KMS-11 (cell line): ENCODE data around the gene ENOX2.

Experiments
- H2AFZ ChIP-seq: fragments of 200-600 bp; sonication (generic); 2 replicates; pipeline ENCODE4 v1.6.1; 2016; ENCODE audit warnings: antibody characterized with exemption, mixed run types, low read depth
- H3K27ac ChIP-seq: fragments of 200-600 bp; sonication (generic); 2 replicates; pipeline ENCODE4 v1.6.1; 2016; ENCODE audit warnings: mild to moderate bottlenecking, mixed run types
- H3K27me3 ChIP-seq: fragments of 200-600 bp; sonication (generic); 2 replicates; pipeline ENCODE4 v1.6.1; 2017; ENCODE audit warnings: mild to moderate bottlenecking, low read depth, mixed run types, moderate library complexity; ENCODE audit not compliant: insufficient read depth
- H3K36me3 ChIP-seq: fragments of 200-600 bp; sonication (generic); 2 replicates; pipeline ENCODE4 v1.6.1; 2017; ENCODE audit warnings: mild to moderate bottlenecking, mixed run types; ENCODE audit not compliant: insufficient read depth
- H3K4me1 ChIP-seq: fragments of 200-600 bp; sonication (generic); 2 replicates; pipeline ENCODE4 v1.6.1; 2016; ENCODE audit warnings: mild to moderate bottlenecking, low read depth, mixed run types; ENCODE audit not compliant: poor library complexity, severe bottlenecking
- H3K4me2 ChIP-seq: fragments of 200-600 bp; sonication (generic); 2 replicates; pipeline ENCODE4 v1.7.0; 2016; ENCODE audit warnings: mild to moderate bottlenecking, mixed run types
- H3K4me3 ChIP-seq: fragments of 200-600 bp; sonication (generic); IDR thresholded peaks from 2 replicates; pipeline ENCODE4 v1.6.1; 2017; ENCODE audit warnings: low read depth, low read length, mixed read lengths; ENCODE audit not compliant: insufficient read depth
- H3K79me2 ChIP-seq: fragments of 200-600 bp; sonication (generic); 2 replicates; pipeline ENCODE4 v1.6.1; 2016; ENCODE audit warnings: low read depth, mixed run types; ENCODE audit not compliant: insufficient read depth
- H3K9ac ChIP-seq: fragments of 200-600 bp; sonication (generic); 2 replicates; pipeline ENCODE4 v1.6.1; 2016; ENCODE audit warnings: mild to moderate bottlenecking, mixed run types
- H4K20me1 ChIP-seq: fragments of 200-600 bp; sonication (generic); 2 replicates; pipeline ENCODE4 v1.6.1; 2016; ENCODE audit warnings: mild to moderate bottlenecking, mixed run types; ENCODE audit not compliant: insufficient read depth
- CTCF ChIP-seq: fragments of 200-600 bp; sonication (generic); conservative IDR thresholded peaks from 2 replicates; pipeline ENCODE4 v1.6.1; 2017; ENCODE audit warnings: low read depth, mild to moderate bottlenecking, antibody characterized with exemption, low read length, moderate library complexity, mixed read lengths

Gene ENOX2

GRCh38 chrX:130705591-130705990 is 197.4 kb downstream of the ENOX2 start:
- Histone ChIP-seq H3K4me3 (no peak overlapping the region), H3K36me3 (no peaks in the 10 kb centered on the region), H4K20me1 (no peaks in the 10 kb centered on the region), H3K79me2 (no peaks in the 10 kb centered on the region), H3K9ac (no peak overlapping the region), H3K4me2 (no peak overlapping the region), H3K27me3 (no peaks in the 10 kb centered on the region), H3K4me1 (no peaks in the 10 kb centered on the region), H2AFZ (no peak overlapping the region), H3K27ac (no peak overlapping the region)
- no peak for TF ChIP-seq CTCF

GRCh38 chrX:130704053-130705038 is 198.7 kb downstream of the ENOX2 start:
- no peaks in the 10 kb centered on the region for H3K79me2 ChIP-seq
- no peak overlapping the region for H2AFZ ChIP-seq
- H3K4me2 ChIP-seq, result no peak overlapping the region
- H4K20me1 ChIP-seq, result no peaks in the 10 kb centered on the region
- no peak overlapping the region for H3K4me3 ChIP-seq
- H3K27ac ChIP-seq, result no peak overlapping the region
- no peak for TF ChIP-seq CTCF
- H3K36me3 ChIP-seq, result no peaks in the 10 kb centered on the region
- no peak overlapping the region for H3K9ac ChIP-seq
- H3K27me3 ChIP-seq, result no peaks in the 10 kb centered on the region
- H3K4me1 ChIP-seq, result no peaks in the 10 kb centered on the region

- Histone ChIP-seq H3K4me2 (no peak overlapping the region), H3K79me2 (no peaks in the 10 kb centered on the region), H3K27ac (no peak overlapping the region), H3K9ac (no peak overlapping the region), H2AFZ (no peak overlapping the region), H3K27me3 (no peaks in the 10 kb centered on the region), H4K20me1 (no peaks in the 10 kb centered on the region), H3K4me1 (no peaks in the 10 kb centered on the region), H3K4me3 (no peak overlapping the region), H3K36me3 (no peaks in the 10 kb centered on the region)
- TF ChIP-seq CTCF, result no peak
Measured at GRCh38 chrX:130702867-130703707, 199.9 kb downstream of the ENOX2 start.

- no peak for TF ChIP-seq CTCF
- H2AFZ ChIP-seq, result no peak overlapping the region
- H3K4me1 ChIP-seq, result no peaks in the 10 kb centered on the region
- no peaks in the 10 kb centered on the region for H3K79me2 ChIP-seq
- H4K20me1 ChIP-seq, result no peaks in the 10 kb centered on the region
- no peak overlapping the region for H3K4me3 ChIP-seq
- no peak overlapping the region for H3K4me2 ChIP-seq
- H3K9ac ChIP-seq, result no peak overlapping the region
- H3K27me3 ChIP-seq, result no peaks in the 10 kb centered on the region
- H3K36me3 ChIP-seq, result no peaks in the 10 kb centered on the region
- no peak overlapping the region for H3K27ac ChIP-seq
Measured at GRCh38 chrX:130700629-130701028, 202.4 kb downstream of the ENOX2 start.
